ENCODE measurements around the gene ACACA.
A peak's percentile ranks its signal among the peaks of the same experiment; 100 is the strongest.

ACACA gene

GRCh38 chr17:37050920-37051319 lies 355.7 kb downstream of the ACACA start:
- no peak for DNase-seq (ENCODE audit: low read depth in 1 of 2, low spot score in 1 of 2)

DNA sequence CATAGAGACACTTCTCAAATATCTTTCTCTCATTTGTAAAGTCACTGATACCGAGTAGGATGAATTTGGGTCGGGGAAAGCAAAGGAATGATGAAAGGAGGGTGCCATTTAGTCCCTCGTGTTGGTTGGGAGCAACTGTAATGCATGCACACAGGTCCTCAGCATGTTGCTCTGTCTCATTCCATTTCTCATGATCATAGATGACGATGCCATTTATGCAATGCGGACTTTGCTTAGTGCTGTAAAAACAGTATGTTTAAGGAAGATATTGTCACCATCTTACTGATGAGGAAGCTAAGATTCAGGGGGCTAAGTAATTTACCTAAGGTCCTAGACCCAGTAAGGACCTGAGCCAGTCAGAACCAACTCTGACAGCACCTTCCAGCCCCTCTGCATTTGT lies 357.8 kb downstream of the ACACA start:
- no peak for DNase-seq (ENCODE audit: low read depth in 1 of 2, low spot score in 1 of 2)

GRCh38 chr17:37047631-37048104 lies 359.0 kb downstream of the ACACA start:
- DNase-seq (ENCODE audit: low read depth in 1 of 2, low spot score in 1 of 2) = peak; percentile 50 to 65

GRCh38 chr17:37045351-37045922 lies 361.2 kb downstream of the ACACA start:
- no peak for DNase-seq (ENCODE audit: low read depth in 1 of 2, low spot score in 1 of 2)

DNA sequence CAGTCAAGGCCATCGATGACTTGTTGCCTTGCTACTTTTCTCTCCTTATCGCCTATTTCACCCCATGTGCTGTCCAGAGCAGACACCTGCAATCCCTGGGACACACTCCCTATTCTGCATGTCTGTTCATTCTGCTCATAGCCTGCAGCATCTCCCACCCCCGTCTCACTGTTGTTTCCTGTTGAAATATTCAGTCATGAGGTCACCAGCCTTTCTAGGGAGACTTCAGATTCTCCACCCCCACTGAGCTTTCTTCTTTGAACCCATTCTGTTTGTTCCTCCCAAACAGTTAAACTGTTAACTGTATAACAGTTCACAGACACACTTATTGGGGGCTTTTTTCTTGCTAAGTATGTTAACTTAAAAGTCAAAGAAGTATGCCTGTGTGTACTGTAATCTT lies 363.4 kb downstream of the ACACA start:
- DNase-seq (ENCODE audit: low read depth in 1 of 2, low spot score in 1 of 2) = no peak

- no peak for DNase-seq (ENCODE audit: low read depth in 1 of 2, low spot score in 1 of 2)
Measured at GRCh38 chr17:37041932-37042331, 364.7 kb downstream of the ACACA start.

GRCh38 chr17:37039269-37039668 lies 367.4 kb downstream of the ACACA start:
- no peak for DNase-seq (ENCODE audit: low read depth in 1 of 2, low spot score in 1 of 2)

DNA sequence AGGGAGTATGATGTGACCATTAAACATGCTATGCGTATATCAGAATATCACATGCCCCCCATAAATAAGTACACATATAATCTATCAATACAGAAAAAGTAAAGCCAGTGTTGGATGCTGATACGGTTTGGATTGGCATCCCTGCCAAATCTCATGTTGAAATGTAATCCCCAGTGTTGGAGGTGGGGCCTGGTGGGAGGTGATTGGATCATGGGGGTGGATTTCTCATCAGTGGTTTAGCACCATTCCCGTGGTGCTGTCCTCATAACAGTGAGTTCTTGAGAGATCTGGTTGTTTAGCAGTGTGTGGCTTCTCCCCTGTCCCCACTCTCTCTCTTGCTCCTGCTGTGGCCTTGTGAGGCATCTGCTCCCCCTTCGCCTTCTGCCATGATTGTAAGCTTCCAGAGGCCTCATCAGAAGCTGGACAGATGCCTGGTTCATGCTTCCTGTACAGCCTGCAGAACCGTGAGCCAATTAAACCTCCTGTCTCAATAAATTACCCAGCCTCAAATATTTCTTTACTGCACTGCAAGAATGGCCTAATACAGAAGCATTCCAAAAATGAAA lies 369.0 kb downstream of the ACACA start:
- no peak for DNase-seq (ENCODE audit: low read depth in 1 of 2, low spot score in 1 of 2)

All from stimulated activated CD4-positive, alpha-beta T cell treated with anti-CD3 and anti-CD28 coated beads, Interleukin-15, amount 100 ng/mL, for 1 hour (primary cell).